HCT116 (cell line): Measurements from ENCODE around the gene SLC7A9. TPM values are rescaled to one million over a fixed set of nuclear protein-coding genes. Genes with fewer than 3 reads are reported as not detected.

Experiments used
- ATAC-seq: fragments of 200-7000 bp; cut with Tn5 transposase; 2 replicates; pipeline ENCODE4 v1.9.1; 2020; ENCODE audit warnings: mild to moderate bottlenecking, moderate library complexity
- BruUV-seq: library from RNA; stranded (reverse); fragments of 400-500 nt; replicated peaks from 2 replicates; lab custom pipeline; 2021; lab: Mats Ljungman, UMichigan
- CTCF ChIA-PET: fragments of 300-600 bp; sonication (Branson Sonifier 250); formaldehyde crosslinking; loops from one replicate; lab custom pipeline; 2021; ENCODE audit warnings: antibody characterized with exemption; lab: Charles Lee
- POLR2A ChIA-PET: fragments of 300-600, 350-600 bp; sonication (Branson Sonifier 250); formaldehyde crosslinking; loops from one replicate; lab custom pipeline; 2021; ENCODE audit warnings: antibody characterized with exemption; lab: Charles Lee
- RAD21 ChIA-PET, 2 experiments: fragments of 300-600 bp; sonication (Branson Sonifier 250); formaldehyde crosslinking; loops; one replicate each; lab custom pipeline; 2023; ENCODE audit warnings: low total read pairs in 2 of 2; ENCODE audit not compliant: uncharacterized antibody in 2 of 2, unreplicated experiment in 2 of 2, low non-redundant PET in 1 of 2; lab: Charles Lee
- DNase-seq: peaks from one replicate; pipeline ENCODE4 v3.0.0-alpha.2; 2010; ENCODE audit warnings: low read depth, low spot score
- H2AFZ ChIP-seq: fragments of 200-600 bp; shearing (Covaris generic), sonication (generic); 2 replicates; pipeline ENCODE4 v1.6.1; 2017; ENCODE audit warnings: low read depth, mixed run types, mixed read lengths, antibody characterized with exemption, low read length; ENCODE audit not compliant: poor library complexity, severe bottlenecking
- H3K27ac ChIP-seq: 2 replicates; pipeline ENCODE4 v1.5.1; 2012; ENCODE audit warnings: low read depth, low read length
- H3K27me3 ChIP-seq: fragments of 200-600 bp; sonication (generic); 2 replicates; pipeline ENCODE4 v1.6.1; 2016; ENCODE audit warnings: mixed run types, low read length, mixed read lengths; ENCODE audit not compliant: insufficient read depth
- H3K36me3 ChIP-seq, 2 experiments: fragments of 200-500 bp in 1 of 2; fragments of 200-600 bp in 1 of 2; sonication (Bioruptor generic) in 1 of 2; sonication (generic) in 1 of 2; 2 replicates each; pipeline versions ENCODE4 v1.5.1 to v1.6.1; 2014 to 2016; ENCODE audit warnings: low read length in 2 of 2, inconsistent platforms in 1 of 2, mixed read lengths in 1 of 2, mixed run types in 1 of 2; ENCODE audit not compliant: insufficient read depth in 2 of 2, control insufficient read depth in 1 of 2
- H3K4me1 ChIP-seq, 2 experiments: fragments of 200-600 bp in 1 of 2; sonication (generic) in 1 of 2; 2 replicates each; pipeline versions ENCODE4 v1.5.1 to v1.6.1; 2012 to 2017; ENCODE audit warnings: low read length in 2 of 2, inconsistent platforms in 1 of 2, mild to moderate bottlenecking in 1 of 2, mixed read lengths in 1 of 2, mixed run types in 1 of 2, moderate library complexity in 1 of 2; ENCODE audit not compliant: insufficient read depth in 2 of 2, control insufficient read depth in 1 of 2
- H3K4me2 ChIP-seq: fragments of 200-600 bp; sonication (generic); 2 replicates; pipeline ENCODE4 v1.6.1; 2017; ENCODE audit warnings: mixed run types, low read length, mixed read lengths
- H3K4me3 ChIP-seq, 2 experiments: fragments of 200-600 bp in 1 of 2; sonication (generic) in 1 of 2; replicated peaks in 1 of 2; 2 replicates each; pipeline ENCODE4 v1.5.1; 2011 to 2016; ENCODE audit warnings: low read length in 2 of 2, control low read depth in 1 of 2, low read depth in 1 of 2, mild to moderate bottlenecking in 1 of 2, mixed read lengths in 1 of 2, mixed run types in 1 of 2
- H3K79me2 ChIP-seq: fragments of 200-600 bp; sonication (generic); 2 replicates; pipeline ENCODE4 v1.6.1; 2017; ENCODE audit warnings: mild to moderate bottlenecking, mixed run types, low read length, moderate library complexity, mixed read lengths; ENCODE audit not compliant: insufficient read depth
- H3K9ac ChIP-seq: fragments of 200-600 bp; sonication (generic); 2 replicates; pipeline ENCODE4 v1.6.1; 2016; ENCODE audit warnings: low read length, mixed read lengths
- H3K9me2 ChIP-seq: fragments of 200-600 bp; sonication (generic), shearing (Covaris generic); 2 replicates; pipeline ENCODE4 v1.6.1; 2017; ENCODE audit warnings: mixed run types, mild to moderate bottlenecking, moderate library complexity; ENCODE audit not compliant: insufficient read depth
- H3K9me3 ChIP-seq, 2 experiments: fragments of 200-500 bp in 1 of 2; fragments of 200-600 bp in 1 of 2; sonication (Bioruptor generic) in 1 of 2; sonication (generic) in 1 of 2; 2 replicates each; pipeline ENCODE4 v1.6.1; 2014 to 2017; ENCODE audit warnings: low read length in 2 of 2, mixed read lengths in 2 of 2, inconsistent platforms in 1 of 2, low read depth in 1 of 2, mild to moderate bottlenecking in 1 of 2, mixed run types in 1 of 2, moderate library complexity in 1 of 2; ENCODE audit not compliant: control insufficient read depth in 1 of 2, insufficient read depth in 1 of 2
- H4K20me1 ChIP-seq: fragments of 200-600 bp; sonication (generic), shearing (Covaris generic); 2 replicates; pipeline ENCODE4 v1.6.1; 2017; ENCODE audit warnings: mixed run types, mild to moderate bottlenecking, moderate library complexity; ENCODE audit not compliant: insufficient read depth
- CBX3 ChIP-seq: IDR thresholded peaks from 2 replicates; pipeline ENCODE4 v1.6.1; 2012; ENCODE audit warnings: low read depth
- CEBPB ChIP-seq: IDR thresholded peaks from 2 replicates; pipeline ENCODE4 v1.6.1; 2012; ENCODE audit warnings: low read depth
- ELF1 ChIP-seq: IDR thresholded peaks from 2 replicates; pipeline ENCODE4 v1.6.1; 2012; ENCODE audit warnings: low read depth, borderline replicate concordance
- EZH2 ChIP-seq: fragments of 200-600 bp; sonication (generic); IDR thresholded peaks from 2 replicates; pipeline ENCODE4 v1.6.1; 2017; ENCODE audit warnings: antibody characterized with exemption, mixed run types
- EZH2phosphoT487 ChIP-seq: fragments of 200-600 bp; IDR thresholded peaks from 2 replicates; pipeline ENCODE4 v1.6.1; 2018; ENCODE audit warnings: antibody characterized with exemption, borderline replicate concordance
- FOSL1 ChIP-seq: IDR thresholded peaks from 2 replicates; pipeline ENCODE4 v1.6.1; 2012; ENCODE audit warnings: low read depth
- POLR2AphosphoS5 ChIP-seq: IDR thresholded peaks from 2 replicates; pipeline ENCODE4 v1.6.1; 2011; ENCODE audit warnings: mild to moderate bottlenecking, low read depth, low read length, moderate library complexity
- RAD21 ChIP-seq: IDR thresholded peaks from 2 replicates; pipeline ENCODE4 v1.6.1; 2012; ENCODE audit warnings: low read depth, mild to moderate bottlenecking
- SIN3A ChIP-seq: IDR thresholded peaks from 2 replicates; pipeline ENCODE4 v1.6.1; 2012; ENCODE audit warnings: low read depth
- SP1 ChIP-seq: IDR thresholded peaks from 2 replicates; pipeline ENCODE4 v1.6.1; 2012; ENCODE audit warnings: low read depth
- SRF ChIP-seq: IDR thresholded peaks from 2 replicates; pipeline ENCODE4 v1.6.1; 2012; ENCODE audit warnings: low read depth
- TCF7L2 ChIP-seq: IDR thresholded peaks from 2 replicates; pipeline ENCODE4 v1.7.0; 2011; ENCODE audit warnings: borderline replicate concordance, inconsistent platforms; ENCODE audit not compliant: insufficient read depth, insufficient read length; ENCODE audit errors: extremely low read depth
- YY1 ChIP-seq: IDR thresholded peaks from 2 replicates; pipeline ENCODE4 v1.6.1; 2011; ENCODE audit warnings: low read length, low read depth, moderate library complexity, mild to moderate bottlenecking; ENCODE audit not compliant: insufficient replicate concordance; ENCODE audit errors: extremely low read depth
- ZNF274 ChIP-seq: fragments of 200-500 bp; sonication (Bioruptor generic); IDR thresholded peaks from 2 replicates; pipeline ENCODE4 v1.6.1; 2014; ENCODE audit warnings: mild to moderate bottlenecking, low read depth, low read length, inconsistent platforms
- intact Hi-C: fragments of 100-400 bp; cut with micrococcal nuclease; formaldehyde crosslinking; loops from 2 replicates; pipeline ENCODE4 v1.10.0; 2022
- total RNA-seq: library from RNA; stranded (reverse); gene quantifications from one replicate; pipeline ENCODE4 v1.2.1, GENCODE V29; 2021; ENCODE audit not compliant: unreplicated experiment
- TF ChIP-seq, protein P1 (sequence below): IDR thresholded peaks from 2 replicates; pipeline ENCODE4 v1.6.1; 2011; ENCODE audit warnings: mild to moderate bottlenecking, low read length, moderate library complexity; ENCODE audit not compliant: insufficient replicate concordance; ENCODE audit errors: extremely low read depth
- TF ChIP-seq, protein P2 (sequence below), 3 experiments: fragments of 200-600 bp in 1 of 3; sonication (generic) in 1 of 3; IDR thresholded peaks in 2 of 3; conservative IDR thresholded peaks in 1 of 3; 2 replicates each; pipeline ENCODE4 v1.5.1; 2012 to 2017; ENCODE audit warnings: low read depth in 2 of 3, low read length in 2 of 3, antibody characterized with exemption in 1 of 3, borderline replicate concordance in 1 of 3, control low read depth in 1 of 3, mild to moderate bottlenecking in 1 of 3, mixed read lengths in 1 of 3, mixed run types in 1 of 3, moderate library complexity in 1 of 3; ENCODE audit not compliant: insufficient read depth in 1 of 3
- TF ChIP-seq, protein P3 (sequence below): IDR thresholded peaks from 2 replicates; pipeline ENCODE4 v1.6.1; 2012

The SLC7A9 gene
- total RNA-seq, 1 experiment from 2014 or later = 0.42 TPM

- no peak overlapping the region for H3K27ac ChIP-seq
- no peak overlapping the region for H3K4me3 ChIP-seq
- no peaks in the 10 kb centered on the region for H3K27me3 ChIP-seq
- no peak for TF ChIP-seq SP1
- TF ChIP-seq RAD21 = no peak
- no peak for TF ChIP-seq ELF1
- TF ChIP-seq CBX3 = no peak
- TF ChIP-seq, protein P1, sequence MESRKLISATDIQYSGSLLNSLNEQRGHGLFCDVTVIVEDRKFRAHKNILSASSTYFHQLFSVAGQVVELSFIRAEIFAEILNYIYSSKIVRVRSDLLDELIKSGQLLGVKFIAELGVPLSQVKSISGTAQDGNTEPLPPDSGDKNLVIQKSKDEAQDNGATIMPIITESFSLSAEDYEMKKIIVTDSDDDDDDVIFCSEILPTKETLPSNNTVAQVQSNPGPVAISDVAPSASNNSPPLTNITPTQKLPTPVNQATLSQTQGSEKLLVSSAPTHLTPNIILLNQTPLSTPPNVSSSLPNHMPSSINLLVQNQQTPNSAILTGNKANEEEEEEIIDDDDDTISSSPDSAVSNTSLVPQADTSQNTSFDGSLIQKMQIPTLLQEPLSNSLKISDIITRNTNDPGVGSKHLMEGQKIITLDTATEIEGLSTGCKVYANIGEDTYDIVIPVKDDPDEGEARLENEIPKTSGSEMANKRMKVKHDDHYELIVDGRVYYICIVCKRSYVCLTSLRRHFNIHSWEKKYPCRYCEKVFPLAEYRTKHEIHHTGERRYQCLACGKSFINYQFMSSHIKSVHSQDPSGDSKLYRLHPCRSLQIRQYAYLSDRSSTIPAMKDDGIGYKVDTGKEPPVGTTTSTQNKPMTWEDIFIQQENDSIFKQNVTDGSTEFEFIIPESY = no peak
- no peak for TF ChIP-seq TCF7L2
- TF ChIP-seq ZNF274 = no peak
- TF ChIP-seq, protein P2, sequence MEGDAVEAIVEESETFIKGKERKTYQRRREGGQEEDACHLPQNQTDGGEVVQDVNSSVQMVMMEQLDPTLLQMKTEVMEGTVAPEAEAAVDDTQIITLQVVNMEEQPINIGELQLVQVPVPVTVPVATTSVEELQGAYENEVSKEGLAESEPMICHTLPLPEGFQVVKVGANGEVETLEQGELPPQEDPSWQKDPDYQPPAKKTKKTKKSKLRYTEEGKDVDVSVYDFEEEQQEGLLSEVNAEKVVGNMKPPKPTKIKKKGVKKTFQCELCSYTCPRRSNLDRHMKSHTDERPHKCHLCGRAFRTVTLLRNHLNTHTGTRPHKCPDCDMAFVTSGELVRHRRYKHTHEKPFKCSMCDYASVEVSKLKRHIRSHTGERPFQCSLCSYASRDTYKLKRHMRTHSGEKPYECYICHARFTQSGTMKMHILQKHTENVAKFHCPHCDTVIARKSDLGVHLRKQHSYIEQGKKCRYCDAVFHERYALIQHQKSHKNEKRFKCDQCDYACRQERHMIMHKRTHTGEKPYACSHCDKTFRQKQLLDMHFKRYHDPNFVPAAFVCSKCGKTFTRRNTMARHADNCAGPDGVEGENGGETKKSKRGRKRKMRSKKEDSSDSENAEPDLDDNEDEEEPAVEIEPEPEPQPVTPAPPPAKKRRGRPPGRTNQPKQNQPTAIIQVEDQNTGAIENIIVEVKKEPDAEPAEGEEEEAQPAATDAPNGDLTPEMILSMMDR (IDR thresholded peaks at IDR 0.05 in 2 of 3, conservative IDR thresholded peaks at IDR 0.05 in 1 of 3; ENCODE audit: borderline replicate concordance in 1 of 3, insufficient read depth in 1 of 3, low read depth in 2 of 3, low read length in 2 of 3) = no peak
- TF ChIP-seq EZH2phosphoT487 = no peak
- no peak for TF ChIP-seq FOSL1
- TF ChIP-seq SIN3A = no peak
- TF ChIP-seq SRF = no peak
- TF ChIP-seq, protein P3, sequence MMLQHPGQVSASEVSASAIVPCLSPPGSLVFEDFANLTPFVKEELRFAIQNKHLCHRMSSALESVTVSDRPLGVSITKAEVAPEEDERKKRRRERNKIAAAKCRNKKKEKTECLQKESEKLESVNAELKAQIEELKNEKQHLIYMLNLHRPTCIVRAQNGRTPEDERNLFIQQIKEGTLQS = no peak
- TF ChIP-seq POLR2AphosphoS5 = no peak
- TF ChIP-seq EZH2 = no peak
- no peak for TF ChIP-seq CEBPB
- no peak for TF ChIP-seq YY1
- no peaks in the 10 kb centered on the region for H4K20me1 ChIP-seq
- no peak overlapping the region for H3K9ac ChIP-seq
- no peaks in the 10 kb centered on the region for H3K9me3 ChIP-seq
- intact Hi-C loops = no loop called here
- ChIA-PET POLR2A (no interaction called here), CTCF (no interaction called here), RAD21 (no interaction called here)
- DNase-seq (no peak), ATAC-seq (no peak)
- H3K4me1 ChIP-seq = no peaks in the 10 kb centered on the region
- H3K4me2 ChIP-seq = no peak overlapping the region
- H3K79me2 ChIP-seq = no peaks in the 10 kb centered on the region
- no TSS peak for BruUV-seq
- H2AFZ ChIP-seq = no peak overlapping the region
- no peaks in the 10 kb centered on the region for H3K36me3 ChIP-seq
- H3K9me2 ChIP-seq = no peaks in the 10 kb centered on the region
Observed at GRCh38 chr19:32862173-32862572, 7.4 kb downstream of the SLC7A9 start.
